IPS-18a (cell line): ENCODE results near the gene NNMT.

ENCODE experiments used
- H3K27ac ChIP-seq: one replicate; pipeline ENCODE4 v1.5.1; 2013; ENCODE audit warnings: low read length
- H3K27me3 ChIP-seq: one replicate; pipeline ENCODE4 v1.6.1; 2013; ENCODE audit warnings: mild to moderate bottlenecking, low read length; ENCODE audit not compliant: control insufficient read depth, insufficient read depth
- H3K36me3 ChIP-seq: one replicate; pipeline ENCODE4 v1.6.1; 2013; ENCODE audit warnings: low read depth, low read length; ENCODE audit not compliant: control insufficient read depth
- H3K4me1 ChIP-seq: one replicate; pipeline ENCODE4 v1.6.1; 2013; ENCODE audit warnings: low read depth, low read length; ENCODE audit not compliant: control insufficient read depth
- H3K4me3 ChIP-seq: one replicate; pipeline ENCODE4 v1.5.1; 2013; ENCODE audit warnings: low read length
- H3K9ac ChIP-seq: one replicate; pipeline ENCODE4 v1.6.1; 2013; ENCODE audit warnings: mild to moderate bottlenecking, low read length, moderate library complexity
- H3K9me3 ChIP-seq: one replicate; pipeline ENCODE4 v1.6.1; 2013; ENCODE audit warnings: low read depth, low read length; ENCODE audit not compliant: control insufficient read depth

NNMT gene

GRCh38 chr11:114265122-114265878 is 30.9 kb upstream of the NNMT start:
- H3K36me3 ChIP-seq: no peaks in the 10 kb centered on the region
- H3K4me1 ChIP-seq: no peaks in the 10 kb centered on the region
- no peaks in the 10 kb centered on the region for H3K27me3 ChIP-seq
- no peak overlapping the region for H3K27ac ChIP-seq
- no peak overlapping the region for H3K4me3 ChIP-seq
- H3K9ac ChIP-seq: no peak overlapping the region
- H3K9me3 ChIP-seq: no peaks in the 10 kb centered on the region

GRCh38 chr11:114269498-114269897 is 26.7 kb upstream of the NNMT start:
- no peaks in the 10 kb centered on the region for H3K27me3 ChIP-seq
- H3K9ac ChIP-seq: no peak overlapping the region
- H3K36me3 ChIP-seq: no peaks in the 10 kb centered on the region
- H3K4me1 ChIP-seq: no peaks in the 10 kb centered on the region
- H3K9me3 ChIP-seq: no peaks in the 10 kb centered on the region
- H3K27ac ChIP-seq: no peak overlapping the region
- H3K4me3 ChIP-seq: no peak overlapping the region

- Histone ChIP-seq H3K4me3 (no peak overlapping the region), H3K9me3 (no peaks in the 10 kb centered on the region), H3K27me3 (no peaks in the 10 kb centered on the region), H3K36me3 (no peaks in the 10 kb centered on the region), H3K9ac (no peak overlapping the region), H3K4me1 (no peaks in the 10 kb centered on the region), H3K27ac (no peak overlapping the region)
Measured at GRCh38 chr11:114270531-114271270, 25.5 kb upstream of the NNMT start.

- Histone ChIP-seq H3K36me3 (no peaks in the 10 kb centered on the region), H3K9me3 (no peaks in the 10 kb centered on the region), H3K9ac (no peak overlapping the region), H3K27me3 (no peaks in the 10 kb centered on the region), H3K4me1 (no peaks in the 10 kb centered on the region), H3K4me3 (no peak overlapping the region), H3K27ac (no peak overlapping the region)
Measured at GRCh38 chr11:114271316-114271715, 24.9 kb upstream of the NNMT start.

- H3K9ac ChIP-seq: no peak overlapping the region
- no peaks in the 10 kb centered on the region for H3K4me1 ChIP-seq
- no peak overlapping the region for H3K27ac ChIP-seq
- no peak overlapping the region for H3K4me3 ChIP-seq
- H3K36me3 ChIP-seq: no peaks in the 10 kb centered on the region
- no peaks in the 10 kb centered on the region for H3K9me3 ChIP-seq
- no peaks in the 10 kb centered on the region for H3K27me3 ChIP-seq
Measured at GRCh38 chr11:114272311-114272710, 23.9 kb upstream of the NNMT start.

GRCh38 chr11:114273071-114273470 is 23.1 kb upstream of the NNMT start:
- H3K4me3 ChIP-seq: no peak overlapping the region
- H3K36me3 ChIP-seq: no peaks in the 10 kb centered on the region
- no peak overlapping the region for H3K9ac ChIP-seq
- H3K9me3 ChIP-seq: no peaks in the 10 kb centered on the region
- H3K4me1 ChIP-seq: no peaks in the 10 kb centered on the region
- H3K27me3 ChIP-seq: no peaks in the 10 kb centered on the region
- no peak overlapping the region for H3K27ac ChIP-seq

- H3K9ac ChIP-seq: no peak overlapping the region
- no peaks in the 10 kb centered on the region for H3K9me3 ChIP-seq
- H3K4me3 ChIP-seq: no peak overlapping the region
- H3K27ac ChIP-seq: no peak overlapping the region
- H3K36me3 ChIP-seq: no peaks in the 10 kb centered on the region
- H3K4me1 ChIP-seq: no peaks in the 10 kb centered on the region
- no peaks in the 10 kb centered on the region for H3K27me3 ChIP-seq
Measured at GRCh38 chr11:114273890-114274635, 22.1 kb upstream of the NNMT start.

GRCh38 chr11:114274637-114275036 is 21.6 kb upstream of the NNMT start:
- no peaks in the 10 kb centered on the region for H3K4me1 ChIP-seq
- H3K9me3 ChIP-seq: no peaks in the 10 kb centered on the region
- H3K27ac ChIP-seq: no peak overlapping the region
- no peak overlapping the region for H3K9ac ChIP-seq
- no peaks in the 10 kb centered on the region for H3K36me3 ChIP-seq
- H3K27me3 ChIP-seq: no peaks in the 10 kb centered on the region
- H3K4me3 ChIP-seq: no peak overlapping the region

- Histone ChIP-seq H3K4me1 (no peaks in the 10 kb centered on the region), H3K36me3 (no peaks in the 10 kb centered on the region), H3K27me3 (no peaks in the 10 kb centered on the region), H3K9me3 (no peaks in the 10 kb centered on the region), H3K9ac (no peak overlapping the region), H3K4me3 (no peak overlapping the region), H3K27ac (no peak overlapping the region)
Measured at GRCh38 chr11:114275280-114275679, 20.9 kb upstream of the NNMT start.

- Histone ChIP-seq H3K27me3 (no peaks in the 10 kb centered on the region), H3K9ac (no peak overlapping the region), H3K27ac (no peak overlapping the region), H3K9me3 (no peaks in the 10 kb centered on the region), H3K36me3 (no peaks in the 10 kb centered on the region), H3K4me1 (peaks cover 3% of the 10 kb centered on the region), H3K4me3 (no peak overlapping the region)
Measured at GRCh38 chr11:114276077-114276476, 20.1 kb upstream of the NNMT start.

- no peak overlapping the region for H3K9ac ChIP-seq
- no peaks in the 10 kb centered on the region for H3K9me3 ChIP-seq
- no peaks in the 10 kb centered on the region for H3K27me3 ChIP-seq
- H3K27ac ChIP-seq: no peak overlapping the region
- H3K4me1 ChIP-seq: peaks cover 5% of the 10 kb centered on the region
- H3K4me3 ChIP-seq: no peak overlapping the region
- H3K36me3 ChIP-seq: no peaks in the 10 kb centered on the region
Measured at GRCh38 chr11:114277637-114278341, 18.4 kb upstream of the NNMT start.
